ENCODE data around the gene INAVA. TPM values are rescaled to one million over a fixed set of nuclear protein-coding genes. Genes with fewer than 3 reads are reported as not detected.
A peak's percentile ranks its signal among the peaks of the same experiment; 100 is the strongest.

INAVA gene
- total and polyA plus RNA-seq, 2 of the 13 experiments (the other 11 are each of a cell fraction or from before 2014, with no cell fraction given): 6.0 to 13.5 TPM

DNA sequence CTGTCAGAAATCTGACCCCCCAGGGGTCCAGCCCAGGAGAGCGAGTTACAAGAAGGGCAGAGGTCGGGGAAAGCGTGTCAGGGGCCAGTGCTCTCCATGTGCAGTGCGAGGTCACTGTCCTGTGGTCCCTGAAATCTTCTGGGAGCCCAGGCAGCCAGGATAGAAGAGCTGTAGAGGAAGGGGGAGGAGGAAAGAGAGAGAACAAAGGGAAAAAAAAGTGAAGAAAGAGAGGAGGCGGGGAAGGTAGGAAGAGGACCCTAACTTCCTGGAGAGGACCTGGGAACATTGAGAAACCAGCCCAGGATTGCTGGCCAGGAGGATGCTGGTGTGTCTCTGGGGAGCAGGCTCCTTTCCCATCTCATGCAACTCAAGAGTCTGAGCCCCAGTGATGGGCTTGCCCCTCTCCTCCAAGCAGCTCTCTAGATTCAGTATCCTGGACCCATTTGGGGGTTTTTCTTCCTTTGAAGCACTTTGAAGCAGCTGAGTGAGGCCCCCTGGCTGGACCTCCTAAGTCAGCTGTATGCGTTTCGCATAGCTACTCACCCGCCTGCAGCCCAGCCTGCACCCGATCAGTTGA lies 6.8 kb upstream of the INAVA start:
- Histone ChIP-seq H2AFZ (ENCODE audit: low read length) (no peak overlapping the region), H3K4me1 (ENCODE audit: insufficient read depth, low read length) (peaks cover 59% of the 10 kb centered on the region), H3K27me3 (ENCODE audit: control insufficient read depth in 1 of 2, insufficient read depth in 2 of 2, low read length in 2 of 2) (no peaks in the 10 kb centered on the region), H3K36me3 (replicated peaks in 1 of 2; ENCODE audit: control insufficient read depth in 1 of 2, insufficient read depth in 2 of 2, low read length in 2 of 2) (no peaks in the 10 kb centered on the region), H3K9ac (ENCODE audit: insufficient read depth, low read depth, low read length) (no peak overlapping the region), H3K79me2 (ENCODE audit: insufficient read depth, low read length) (peaks cover 1% of the 10 kb centered on the region), H3K27ac (ENCODE audit: extremely low read length, insufficient read depth, low read length) (no peak overlapping the region), H3K4me3 (replicated peaks in 1 of 3; ENCODE audit: insufficient read depth in 1 of 3, low read depth in 2 of 3, low read length in 3 of 3) (peak overlapping the region; percentile 45 to 63 (median 46)), H4K20me1 (ENCODE audit: insufficient read depth, low read length) (no peaks in the 10 kb centered on the region), H3K4me2 (ENCODE audit: low read depth, low read length) (peak overlapping the region; percentile 94), H3K9me3 (ENCODE audit: low read length) (no peaks in the 10 kb centered on the region)
- TF ChIP-seq, protein P1, sequence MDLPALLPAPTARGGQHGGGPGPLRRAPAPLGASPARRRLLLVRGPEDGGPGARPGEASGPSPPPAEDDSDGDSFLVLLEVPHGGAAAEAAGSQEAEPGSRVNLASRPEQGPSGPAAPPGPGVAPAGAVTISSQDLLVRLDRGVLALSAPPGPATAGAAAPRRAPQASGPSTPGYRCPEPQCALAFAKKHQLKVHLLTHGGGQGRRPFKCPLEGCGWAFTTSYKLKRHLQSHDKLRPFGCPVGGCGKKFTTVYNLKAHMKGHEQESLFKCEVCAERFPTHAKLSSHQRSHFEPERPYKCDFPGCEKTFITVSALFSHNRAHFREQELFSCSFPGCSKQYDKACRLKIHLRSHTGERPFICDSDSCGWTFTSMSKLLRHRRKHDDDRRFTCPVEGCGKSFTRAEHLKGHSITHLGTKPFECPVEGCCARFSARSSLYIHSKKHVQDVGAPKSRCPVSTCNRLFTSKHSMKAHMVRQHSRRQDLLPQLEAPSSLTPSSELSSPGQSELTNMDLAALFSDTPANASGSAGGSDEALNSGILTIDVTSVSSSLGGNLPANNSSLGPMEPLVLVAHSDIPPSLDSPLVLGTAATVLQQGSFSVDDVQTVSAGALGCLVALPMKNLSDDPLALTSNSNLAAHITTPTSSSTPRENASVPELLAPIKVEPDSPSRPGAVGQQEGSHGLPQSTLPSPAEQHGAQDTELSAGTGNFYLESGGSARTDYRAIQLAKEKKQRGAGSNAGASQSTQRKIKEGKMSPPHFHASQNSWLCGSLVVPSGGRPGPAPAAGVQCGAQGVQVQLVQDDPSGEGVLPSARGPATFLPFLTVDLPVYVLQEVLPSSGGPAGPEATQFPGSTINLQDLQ (CRISPR knock-in tag; IDR thresholded peaks at IDR 0.05): peak; percentile 18; the same call in 1 of the 2 replicates
- TF ChIP-seq ZNF883 (CRISPR knock-in tag; IDR thresholded peaks at IDR 0.05; ENCODE audit: not compliant biosample characterization): peak; percentile 22
- TF ChIP-seq NR2F6 (IDR thresholded peaks at IDR 0.05): no peak
- 0 out of 2 replicates have a peak, but pooled peaks have one; percentile 11 for TF ChIP-seq NR2F6 (CRISPR knock-in tag; IDR thresholded peaks at IDR 0.05)
- no peak for TF ChIP-seq HOXA3 (CRISPR knock-in tag; IDR thresholded peaks at IDR 0.05)
- TF ChIP-seq CC2D1A (CRISPR knock-in tag; IDR thresholded peaks at IDR 0.05): 0 out of 2 replicates have a peak, but pooled peaks have one; percentile 31
- TF ChIP-seq HNRNPUL1 (IDR thresholded peaks at IDR 0.05; ENCODE audit: low read depth, low read length): no peak
- TF ChIP-seq, protein P2, sequence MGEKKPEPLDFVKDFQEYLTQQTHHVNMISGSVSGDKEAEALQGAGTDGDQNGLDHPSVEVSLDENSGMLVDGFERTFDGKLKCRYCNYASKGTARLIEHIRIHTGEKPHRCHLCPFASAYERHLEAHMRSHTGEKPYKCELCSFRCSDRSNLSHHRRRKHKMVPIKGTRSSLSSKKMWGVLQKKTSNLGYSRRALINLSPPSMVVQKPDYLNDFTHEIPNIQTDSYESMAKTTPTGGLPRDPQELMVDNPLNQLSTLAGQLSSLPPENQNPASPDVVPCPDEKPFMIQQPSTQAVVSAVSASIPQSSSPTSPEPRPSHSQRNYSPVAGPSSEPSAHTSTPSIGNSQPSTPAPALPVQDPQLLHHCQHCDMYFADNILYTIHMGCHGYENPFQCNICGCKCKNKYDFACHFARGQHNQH (CRISPR knock-in tag; IDR thresholded peaks at IDR 0.05): no peak
- TF ChIP-seq TCF12 (IDR thresholded peaks at IDR 0.05): no peak
- TF ChIP-seq TCF12 (CRISPR knock-in tag; IDR thresholded peaks at IDR 0.05): no peak
- ATAC-seq (peak; percentile 14), DNase-seq (ENCODE audit: low spot score) (no peak), FAIRE-seq (no peak)
- POLR2A ChIA-PET: interaction anchor here (0.8 to 2.9 kb wide), 10 partner anchors 8 to 218 kb away, joined by 3 to 40 read pairs (median 8); partner anchors contain the start of gene DDX59
- intact Hi-C loops (cut with micrococcal nuclease; ENCODE audit: unreplicated experiment) (no loop called here), in situ Hi-C loops (cut with HindIII; ENCODE audit: extremely low pct_ligation_motif_present, low pct_unique_long_range_greater_than_20kb) (no loop called here)
- no TSS peak for BruUV-seq (replicated peaks)
- WGBS (ENCODE audit: low lambda C conversion rate): 1% methylated on average over 6 of the region's 9 CpGs
- CTCF ChIA-PET (ENCODE audit: low intra/inter-chr PET ratio, low total read pairs): no interaction called here
